ENCODE data around the gene CNKSR1.

DNA sequence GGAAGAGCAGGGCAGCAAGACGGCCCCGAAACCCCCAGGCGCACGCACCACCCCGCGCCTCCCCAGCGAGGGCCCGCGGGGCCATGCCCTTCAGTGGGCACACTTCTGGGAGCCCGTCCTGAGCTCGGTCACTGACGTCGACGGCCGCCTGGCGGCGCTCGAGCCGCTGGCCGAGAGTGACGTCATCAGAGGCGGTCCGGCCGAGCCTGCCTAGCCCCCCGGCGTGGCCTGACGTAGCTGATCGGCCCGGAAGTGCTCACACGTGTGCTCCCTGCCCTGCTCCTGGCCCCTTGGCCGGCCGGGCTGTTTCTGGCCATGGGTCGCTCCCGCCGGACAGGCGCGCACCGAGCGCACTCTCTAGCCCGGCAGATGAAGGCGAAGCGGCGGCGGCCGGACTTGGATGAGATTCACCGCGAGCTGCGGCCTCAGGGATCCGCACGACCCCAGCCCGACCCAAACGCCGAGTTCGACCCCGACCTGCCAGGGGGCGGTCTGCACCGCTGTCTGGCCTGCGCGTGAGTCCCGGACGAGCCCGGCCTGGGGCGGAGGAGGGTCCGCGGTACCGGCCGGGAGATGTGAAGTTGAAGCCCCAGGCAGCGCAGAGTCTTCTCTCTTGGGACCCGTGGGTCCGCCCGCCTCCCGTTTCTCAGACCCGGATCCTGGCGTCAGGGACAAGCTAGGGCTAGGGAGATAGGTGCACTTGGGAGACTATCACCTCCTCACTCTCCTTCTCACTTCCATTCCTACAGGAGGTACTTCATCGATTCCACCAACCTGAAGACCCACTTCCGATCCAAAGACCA is 7.4 kb upstream of the CNKSR1 start, which contains the start of gene ZNF593:
- TF ChIP-seq GATA2 (IDR thresholded peaks at IDR 0.05; ENCODE audit: low read depth, low read length) (no peak), GATA3 (IDR thresholded peaks at IDR 0.05; ENCODE audit: low read depth, low read length) (no peak)
